Activated T-cell treated with anti-CD3 and anti-CD28 coated beads, Interleukin-2, amount 50 U/mL, for 72 hours (primary cell): ENCODE results near the gene SMARCB1. TPM values are rescaled to one million over a fixed set of nuclear protein-coding genes. Genes with fewer than 3 reads are reported as not detected.

Source experiments
- ATAC-seq, 2 donors: fragments of 150-1000 bp; cut with Tn5 transposase; replicated peaks in 1 of 2; 2 replicates each; pipeline ENCODE4 v1.10.0; 2021; ENCODE audit warnings: moderate library complexity in 2 of 2, mild to moderate bottlenecking in 1 of 2
- DNase-seq, 2 donors: peaks; one replicate each; pipeline ENCODE4 v3.0.0; 2021 to 2022; ENCODE audit warnings: mixed read lengths in 1 of 2
- H3K27ac Mint-ChIP-seq: one replicate; pipeline ENCODE4 v1.8.0; 2022; ENCODE audit warnings: mild to moderate bottlenecking, moderate library complexity, mixed read lengths
- H3K27me3 Mint-ChIP-seq: one replicate; pipeline ENCODE4 v1.8.0; 2022; ENCODE audit warnings: low read depth, mixed read lengths
- H3K36me3 Mint-ChIP-seq, 2 donors: one replicate each; pipeline ENCODE4 v1.8.0; 2022; ENCODE audit warnings: mixed read lengths in 2 of 2, mild to moderate bottlenecking in 1 of 2; ENCODE audit not compliant: insufficient read depth in 2 of 2
- H3K4me1 Mint-ChIP-seq: one replicate; pipeline ENCODE4 v1.8.0; 2022; ENCODE audit warnings: low read depth, mixed read lengths
- H3K4me3 Mint-ChIP-seq, 2 donors: one replicate each; pipeline ENCODE4 v1.8.0; 2022; ENCODE audit warnings: mild to moderate bottlenecking in 2 of 2, mixed read lengths in 2 of 2, moderate library complexity in 2 of 2
- H3K9me3 Mint-ChIP-seq, 2 donors: one replicate each; pipeline ENCODE4 v1.8.0; 2022; ENCODE audit warnings: mixed read lengths in 2 of 2
- total RNA-seq, 2 donors: library from RNA; stranded (reverse); gene quantifications; one replicate each; pipeline ENCODE4 v1.2.3, GENCODE V29; 2022

Gene SMARCB1
- total RNA-seq, 2 donors from 2014 or later, result 67.4 to 83.0 TPM

GRCh38 chr22:23752750-23753149 lies 34.0 kb upstream of the SMARCB1 start:
- no peaks in the 10 kb centered on the region for H3K9me3 Mint-ChIP-seq
- H3K4me3 Mint-ChIP-seq, result peak overlapping the region in 1 of 2 donors; percentile 85
- peaks cover 19% of the 10 kb centered on the region for H3K4me1 Mint-ChIP-seq
- no peak for DNase-seq
- H3K36me3 Mint-ChIP-seq, result no peaks in the 10 kb centered on the region
- H3K27me3 Mint-ChIP-seq, result no peaks in the 10 kb centered on the region
- ATAC-seq, result no peak
- no peak overlapping the region for H3K27ac Mint-ChIP-seq

- Mint-ChIP-seq H3K27ac (no peak overlapping the region), H3K4me3 (no peak overlapping the region), H3K4me1 (peaks cover 19% of the 10 kb centered on the region), H3K36me3 (no peaks in the 10 kb centered on the region), H3K27me3 (no peaks in the 10 kb centered on the region), H3K9me3 (no peaks in the 10 kb centered on the region)
- no peak for ATAC-seq
- no peak for DNase-seq
Measured at GRCh38 chr22:23753385-23753784, 33.4 kb upstream of the SMARCB1 start.

GRCh38 chr22:23754220-23754919 lies 32.4 kb upstream of the SMARCB1 start, which contains the start of gene VPREB3:
Gene VPREB3 (minus strand): TSS chr22:23754425. CDS start chr22:23754363, 62 bp downstream.
- no peaks in the 10 kb centered on the region for H3K9me3 Mint-ChIP-seq
- no peak within 1 kb of the TSS for H3K27ac Mint-ChIP-seq
- H3K27me3 Mint-ChIP-seq, result no peaks in the 10 kb centered on the region
- no peak within 1 kb of the TSS for H3K4me3 Mint-ChIP-seq
- H3K36me3 Mint-ChIP-seq, result no peaks in the 10 kb centered on the region
- H3K4me1 Mint-ChIP-seq, result peaks cover 19% of the 10 kb centered on the region
- no peak for ATAC-seq
- DNase-seq, result no peak

GRCh38 chr22:23754980-23755636 lies 31.7 kb upstream of the SMARCB1 start:
- ATAC-seq, result no peak

GRCh38 chr22:23755711-23756110 lies 31.1 kb upstream of the SMARCB1 start:
- H3K36me3 Mint-ChIP-seq, result no peaks in the 10 kb centered on the region
- no peak for ATAC-seq
- no peak overlapping the region for H3K4me3 Mint-ChIP-seq
- DNase-seq, result no peak
- peaks cover 7% of the 10 kb centered on the region for H3K4me1 Mint-ChIP-seq
- no peak overlapping the region for H3K27ac Mint-ChIP-seq
- no peaks in the 10 kb centered on the region for H3K27me3 Mint-ChIP-seq
- H3K9me3 Mint-ChIP-seq, result no peaks in the 10 kb centered on the region

More at GRCh38 chr22:23754980-23755636, 31.7 kb upstream of the SMARCB1 start:
- H3K36me3 Mint-ChIP-seq, result no peaks in the 10 kb centered on the region
- H3K4me1 Mint-ChIP-seq, result peaks cover 12% of the 10 kb centered on the region
- H3K4me3 Mint-ChIP-seq, result no peak overlapping the region
- DNase-seq, result no peak
- no peaks in the 10 kb centered on the region for H3K27me3 Mint-ChIP-seq
- H3K27ac Mint-ChIP-seq, result no peak overlapping the region
- no peaks in the 10 kb centered on the region for H3K9me3 Mint-ChIP-seq

GRCh38 chr22:23756891-23757290 lies 29.9 kb upstream of the SMARCB1 start:
- H3K9me3 Mint-ChIP-seq, result no peaks in the 10 kb centered on the region
- DNase-seq (no peak), ATAC-seq (no peak)
- no peaks in the 10 kb centered on the region for H3K36me3 Mint-ChIP-seq
- H3K27me3 Mint-ChIP-seq, result no peaks in the 10 kb centered on the region
- no peak overlapping the region for H3K27ac Mint-ChIP-seq
- no peak overlapping the region for H3K4me3 Mint-ChIP-seq
- peaks cover 4% of the 10 kb centered on the region for H3K4me1 Mint-ChIP-seq

GRCh38 chr22:23759566-23759965 lies 27.2 kb upstream of the SMARCB1 start:
- Mint-ChIP-seq H3K36me3 (no peaks in the 10 kb centered on the region), H3K27ac (no peak overlapping the region), H3K4me3 (no peak overlapping the region), H3K4me1 (peaks cover 18% of the 10 kb centered on the region), H3K27me3 (no peaks in the 10 kb centered on the region), H3K9me3 (no peaks in the 10 kb centered on the region)
- DNase-seq, result no peak
- ATAC-seq, result no peak

- Mint-ChIP-seq H3K4me3 (no peak overlapping the region), H3K4me1 (peaks cover 23% of the 10 kb centered on the region), H3K9me3 (no peaks in the 10 kb centered on the region), H3K36me3 (no peaks in the 10 kb centered on the region), H3K27ac (no peak overlapping the region), H3K27me3 (no peaks in the 10 kb centered on the region)
- ATAC-seq (no peak), DNase-seq (no peak)
Measured at GRCh38 chr22:23760056-23760455, 26.7 kb upstream of the SMARCB1 start.

GRCh38 chr22:23762842-23763578 lies 23.8 kb upstream of the SMARCB1 start, which contains the start of gene C22orf15:
Gene C22orf15 (plus strand): TSS chr22:23762990. CDS start chr22:23763307, 317 bp downstream.
- H3K4me1 Mint-ChIP-seq, result peaks cover 39% of the 10 kb centered on the region
- H3K9me3 Mint-ChIP-seq, result no peaks in the 10 kb centered on the region
- H3K36me3 Mint-ChIP-seq, result no peaks in the 10 kb centered on the region
- ATAC-seq (no peak), DNase-seq (no peak)
- H3K4me3 Mint-ChIP-seq, result peak within 1 kb of the TSS; percentile 59 to 77
- no peaks in the 10 kb centered on the region for H3K27me3 Mint-ChIP-seq
- no peak within 1 kb of the TSS for H3K27ac Mint-ChIP-seq

GRCh38 chr22:23763579-23763945 lies 23.2 kb upstream of the SMARCB1 start:
- ATAC-seq (peak; percentile 34 to 51), DNase-seq (peak; percentile 40 to 67)
- H3K27me3 Mint-ChIP-seq, result no peaks in the 10 kb centered on the region
- H3K27ac Mint-ChIP-seq, result no peak overlapping the region
- peak overlapping the region; percentile 59 to 77 for H3K4me3 Mint-ChIP-seq
- H3K9me3 Mint-ChIP-seq, result no peaks in the 10 kb centered on the region
- H3K36me3 Mint-ChIP-seq, result no peaks in the 10 kb centered on the region
- peaks cover 39% of the 10 kb centered on the region for H3K4me1 Mint-ChIP-seq

- DNase-seq, result no peak
- Mint-ChIP-seq H3K27ac (no peak overlapping the region), H3K4me3 (peak overlapping the region; percentile 59 to 77), H3K27me3 (no peaks in the 10 kb centered on the region), H3K36me3 (no peaks in the 10 kb centered on the region), H3K4me1 (peaks cover 39% of the 10 kb centered on the region), H3K9me3 (no peaks in the 10 kb centered on the region)
- ATAC-seq, result no peak
Measured at GRCh38 chr22:23763954-23764353, 22.8 kb upstream of the SMARCB1 start.

- Mint-ChIP-seq H3K36me3 (no peaks in the 10 kb centered on the region), H3K27ac (no peak overlapping the region), H3K27me3 (no peaks in the 10 kb centered on the region), H3K9me3 (no peaks in the 10 kb centered on the region), H3K4me3 (peak overlapping the region; percentile 28 to 66), H3K4me1 (peaks cover 39% of the 10 kb centered on the region)
- DNase-seq (no peak), ATAC-seq (no peak)
Measured at GRCh38 chr22:23764899-23765881, 21.6 kb upstream of the SMARCB1 start.
